Esophagus squamous epithelium (tissue), 4 donors: ENCODE data around the gene SOCS1.

Experiments used
- POLR2A ChIP-seq, 4 donors: fragments of 450-650 bp; IDR thresholded peaks; one replicate each; pipeline ENCODE4 v1.6.1; 2017; ENCODE audit warnings: antibody characterized with exemption in 4 of 4, mild to moderate bottlenecking in 4 of 4, moderate library complexity in 3 of 4
- TF ChIP-seq, protein P1 (sequence below), 6 experiments: fragments of 450-650 bp in 4 of 6; fragments of 200-600 bp in 2 of 6; sonication (generic) in 2 of 6; IDR thresholded peaks; one replicate each; pipeline ENCODE4 v1.5.1; 2016 to 2019; ENCODE audit warnings: antibody characterized with exemption in 6 of 6, mild to moderate bottlenecking in 4 of 6, moderate library complexity in 4 of 6

DNA sequence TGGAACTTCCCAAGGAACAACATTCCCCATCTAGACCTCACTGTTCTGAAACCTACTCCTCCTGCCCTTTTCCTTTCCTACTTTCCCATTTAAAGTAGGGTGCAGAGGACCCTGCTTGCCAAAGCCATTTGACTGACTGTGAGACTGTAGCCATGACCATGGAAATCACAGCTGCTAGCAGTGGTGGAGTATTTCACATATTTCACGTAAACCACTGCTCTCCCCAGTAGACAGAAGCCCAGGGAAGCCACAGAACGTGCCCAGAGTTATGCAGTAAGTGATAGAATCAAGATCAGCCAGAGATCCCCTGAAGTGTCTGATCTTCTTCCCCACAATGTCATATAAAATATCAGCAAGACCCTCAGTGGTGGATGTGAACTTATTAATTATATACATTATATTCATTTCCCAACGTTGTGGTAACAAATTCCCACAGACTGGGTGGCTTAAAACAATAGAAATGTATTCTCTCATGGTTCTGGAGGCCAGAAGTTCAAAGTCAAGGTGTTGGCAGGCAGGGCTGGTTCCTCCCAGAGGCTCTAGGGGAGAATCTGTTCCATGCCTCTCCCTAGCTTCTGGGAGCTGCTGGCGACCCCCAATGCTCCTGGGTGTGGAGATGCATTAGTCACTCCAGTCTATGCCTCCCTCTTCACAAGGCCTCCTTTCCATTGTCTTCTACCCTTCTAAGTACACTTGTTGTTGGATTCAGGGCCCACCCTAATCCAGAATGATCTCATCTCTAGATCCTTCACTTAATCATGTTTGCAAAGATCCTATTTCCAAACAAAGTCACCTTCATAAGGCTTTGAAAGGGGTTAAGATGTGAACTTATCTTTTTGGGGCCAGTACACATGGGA lies 45.9 kb upstream of the SOCS1 start:
- TF ChIP-seq, protein P1, sequence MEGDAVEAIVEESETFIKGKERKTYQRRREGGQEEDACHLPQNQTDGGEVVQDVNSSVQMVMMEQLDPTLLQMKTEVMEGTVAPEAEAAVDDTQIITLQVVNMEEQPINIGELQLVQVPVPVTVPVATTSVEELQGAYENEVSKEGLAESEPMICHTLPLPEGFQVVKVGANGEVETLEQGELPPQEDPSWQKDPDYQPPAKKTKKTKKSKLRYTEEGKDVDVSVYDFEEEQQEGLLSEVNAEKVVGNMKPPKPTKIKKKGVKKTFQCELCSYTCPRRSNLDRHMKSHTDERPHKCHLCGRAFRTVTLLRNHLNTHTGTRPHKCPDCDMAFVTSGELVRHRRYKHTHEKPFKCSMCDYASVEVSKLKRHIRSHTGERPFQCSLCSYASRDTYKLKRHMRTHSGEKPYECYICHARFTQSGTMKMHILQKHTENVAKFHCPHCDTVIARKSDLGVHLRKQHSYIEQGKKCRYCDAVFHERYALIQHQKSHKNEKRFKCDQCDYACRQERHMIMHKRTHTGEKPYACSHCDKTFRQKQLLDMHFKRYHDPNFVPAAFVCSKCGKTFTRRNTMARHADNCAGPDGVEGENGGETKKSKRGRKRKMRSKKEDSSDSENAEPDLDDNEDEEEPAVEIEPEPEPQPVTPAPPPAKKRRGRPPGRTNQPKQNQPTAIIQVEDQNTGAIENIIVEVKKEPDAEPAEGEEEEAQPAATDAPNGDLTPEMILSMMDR (IDR thresholded peaks at IDR 0.05): no peak
- no peak for TF ChIP-seq POLR2A (IDR thresholded peaks at IDR 0.05)
